Keratinocyte (primary cell): ENCODE results near the gene MAPK7. TPM values are rescaled to one million over a fixed set of nuclear protein-coding genes. Genes with fewer than 3 reads are reported as not detected.

Experiments
- DNase-seq: peaks from one replicate; pipeline ENCODE4 v3.0.0-alpha.2; 2011; ENCODE audit warnings: low read depth, missing footprints, low spot score
- FAIRE-seq: peaks from 2 replicates; lab custom pipeline; 2011; peaks lifted over from hg19 to GRCh38; lab: Jason Lieb, UNC
- H2AFZ ChIP-seq: 2 replicates; pipeline ENCODE4 v1.6.0; 2012; ENCODE audit warnings: low read length, control low read depth, inconsistent platforms; ENCODE audit not compliant: control insufficient read depth
- H3K27ac ChIP-seq: 2 replicates; pipeline ENCODE4 v1.5.1; 2011; ENCODE audit warnings: low read length; ENCODE audit not compliant: control insufficient read depth, insufficient read depth
- H3K27me3 ChIP-seq: 3 replicates; pipeline ENCODE4 v1.6.0; 2011; ENCODE audit warnings: low read length; ENCODE audit not compliant: control insufficient read depth, insufficient read depth; ENCODE audit errors: extremely low read depth
- H3K36me3 ChIP-seq, 2 experiments: 2 replicates in 1 of 2; 3 replicates in 1 of 2; pipeline ENCODE4 v1.5.1; 2011; ENCODE audit warnings: low read length in 2 of 2, mild to moderate bottlenecking in 1 of 2; ENCODE audit not compliant: control insufficient read depth in 2 of 2, insufficient read depth in 2 of 2; ENCODE audit errors: extremely low read depth in 1 of 2
- H3K4me1 ChIP-seq: 3 replicates; pipeline ENCODE4 v1.5.1; 2011; ENCODE audit warnings: low read length; ENCODE audit not compliant: control insufficient read depth, insufficient read depth; ENCODE audit errors: extremely low read depth
- H3K4me2 ChIP-seq: 3 replicates; pipeline ENCODE4 v1.6.0; 2011; ENCODE audit warnings: low read depth, low read length; ENCODE audit not compliant: control insufficient read depth, insufficient read depth; ENCODE audit errors: extremely low read depth
- H3K4me3 ChIP-seq, 3 experiments: fragments of 200-600 bp in 1 of 3; sonication (generic) in 1 of 3; 2 replicates in 2 of 3; 3 replicates in 1 of 3; pipeline ENCODE4 v1.5.1; 2011 to 2016; ENCODE audit warnings: low read length in 3 of 3, mild to moderate bottlenecking in 3 of 3, control low read depth in 2 of 3, inconsistent platforms in 1 of 3, low read depth in 1 of 3, mixed read lengths in 1 of 3, mixed run types in 1 of 3, moderate library complexity in 1 of 3; ENCODE audit not compliant: control insufficient read depth in 2 of 3, insufficient read depth in 2 of 3; ENCODE audit errors: extremely low read depth in 1 of 3
- H3K79me2 ChIP-seq: 2 replicates; pipeline ENCODE4 v1.6.0; 2012; ENCODE audit warnings: low read length; ENCODE audit not compliant: control insufficient read depth, insufficient read depth
- H3K9ac ChIP-seq: 3 replicates; pipeline ENCODE4 v1.6.0; 2011; ENCODE audit warnings: low read length; ENCODE audit not compliant: control insufficient read depth, insufficient read depth; ENCODE audit errors: extremely low read depth
- H3K9me1 ChIP-seq: 3 replicates; pipeline ENCODE4 v1.6.0; 2011; ENCODE audit warnings: low read length; ENCODE audit not compliant: control insufficient read depth, insufficient read depth; ENCODE audit errors: extremely low read depth
- H3K9me3 ChIP-seq: 2 replicates; pipeline ENCODE4 v1.5.1; 2012; ENCODE audit warnings: low read depth, low read length; ENCODE audit not compliant: control insufficient read depth
- H4K20me1 ChIP-seq: 3 replicates; pipeline ENCODE4 v1.6.0; 2011; ENCODE audit warnings: low read length; ENCODE audit not compliant: control insufficient read depth, insufficient read depth; ENCODE audit errors: extremely low read depth
- CTCF ChIP-seq, 3 experiments: IDR thresholded peaks in 1 of 3; conservative IDR thresholded peaks in 1 of 3; optimal IDR thresholded peaks in 1 of 3; 2 replicates in 2 of 3; 3 replicates in 1 of 3; pipeline versions ENCODE3 to v1.5.1; 2011; ENCODE audit warnings: low read length in 3 of 3, mild to moderate bottlenecking in 3 of 3, moderate library complexity in 2 of 3, control low read depth in 1 of 3, inconsistent platforms in 1 of 3; ENCODE audit not compliant: insufficient read depth in 2 of 3; ENCODE audit errors: extremely low read depth in 1 of 3
- EZH2 ChIP-seq: IDR thresholded peaks from one replicate; pipeline ENCODE4 v1.6.1; 2012; ENCODE audit warnings: inconsistent platforms, mild to moderate bottlenecking, low read length, moderate library complexity
- dilution Hi-C: fragments of 300-500 bp; cut with MboI; formaldehyde crosslinking; loops from one replicate; pipeline ENCODE4 v1.7.0; 2020; ENCODE audit warnings: low sequenced_read_pairs; ENCODE audit not compliant: extremely low pct_ligation_motif_present
- polyA plus RNA-seq, 5 experiments: library from polyadenylated mRNA; depleted of rRNA in 3 of 5; stranded (reverse) in 3 of 5; stranded (forward) in 1 of 5; unstranded in 1 of 5; fragments of >200 nt; gene quantifications; 1 replicate in 1 of 5; 2 replicates in 3 of 5; 3 replicates in 1 of 5; pipeline versions ENCODE4 v1.2.1 to v1.2.3, GENCODE V29; 2011 to 2012; ENCODE audit warnings: missing spikeins in 2 of 5, low read depth in 1 of 5, low replicate concordance in 1 of 5

Gene MAPK7
- polyA plus RNA-seq, 1 donor (not counting 4 experiments of a cell fraction or from before 2014, with no cell fraction given): 4.3 TPM

- H3K4me2 ChIP-seq: no peak overlapping the region
- H3K79me2 ChIP-seq: no peaks in the 10 kb centered on the region
- H3K9me3 ChIP-seq: no peaks in the 10 kb centered on the region
- H3K4me3 ChIP-seq: no peak overlapping the region
- no peak for FAIRE-seq
- no peak overlapping the region for H3K27ac ChIP-seq
- H4K20me1 ChIP-seq: no peaks in the 10 kb centered on the region
- no peak overlapping the region for H3K9ac ChIP-seq
- H3K4me1 ChIP-seq: peaks cover 26% of the 10 kb centered on the region
- peaks cover 15 to 20% of the 10 kb centered on the region in 2 experiments for H3K36me3 ChIP-seq
- H2AFZ ChIP-seq: no peak overlapping the region
- DNase-seq: no peak
- H3K27me3 ChIP-seq: no peaks in the 10 kb centered on the region
- TF ChIP-seq EZH2: no peak
- TF ChIP-seq CTCF (optimal IDR thresholded peaks at IDR 0.05 in 1 of 3, IDR thresholded peaks at IDR 0.05 in 1 of 3, conservative IDR thresholded peaks at IDR 0.05 in 1 of 3; ENCODE audit: extremely low read depth in 1 of 3, insufficient read depth in 2 of 3, low read length in 3 of 3): no peak
- dilution Hi-C loops: no loop called here
- H3K9me1 ChIP-seq: peaks cover 5% of the 10 kb centered on the region
These were observed 47.2 kb upstream of the MAPK7 start for GRCh38 chr17:19331134-19331533.

- no peak for TF ChIP-seq EZH2
- TF ChIP-seq CTCF (optimal IDR thresholded peaks at IDR 0.05 in 1 of 3, IDR thresholded peaks at IDR 0.05 in 1 of 3, conservative IDR thresholded peaks at IDR 0.05 in 1 of 3; ENCODE audit: extremely low read depth in 1 of 3, insufficient read depth in 2 of 3, low read length in 3 of 3): no peak
- Histone ChIP-seq H3K27ac (no peak overlapping the region), H3K9ac (no peak overlapping the region), H4K20me1 (no peaks in the 10 kb centered on the region), H3K4me2 (no peak overlapping the region), H2AFZ (no peak overlapping the region), H3K79me2 (no peaks in the 10 kb centered on the region), H3K27me3 (no peaks in the 10 kb centered on the region), H3K9me3 (no peaks in the 10 kb centered on the region), H3K9me1 (peaks cover 5% of the 10 kb centered on the region), H3K4me1 (peaks cover 24% of the 10 kb centered on the region), H3K4me3 (no peak overlapping the region), H3K36me3 (peaks cover 15 to 21% of the 10 kb centered on the region in 2 experiments)
- no peak for DNase-seq
- dilution Hi-C loops: no loop called here
- no peak for FAIRE-seq
These were observed 46.6 kb upstream of the MAPK7 start for GRCh38 chr17:19331543-19332245.
